HUES6 (cell line): ENCODE results near the gene CAMKK1.

Experiments used
- H3K27ac ChIP-seq: 2 replicates; pipeline ENCODE4 v1.7.0; 2013; ENCODE audit warnings: low read depth, mild to moderate bottlenecking, low read length, inconsistent platforms
- H3K27me3 ChIP-seq: 2 replicates; pipeline ENCODE4 v1.6.1; 2013; ENCODE audit warnings: low read length; ENCODE audit not compliant: control insufficient read depth, insufficient read depth
- H3K36me3 ChIP-seq: 2 replicates; pipeline ENCODE4 v1.6.1; 2013; ENCODE audit warnings: low read length; ENCODE audit not compliant: control insufficient read depth, insufficient read depth
- H3K4me1 ChIP-seq: 2 replicates; pipeline ENCODE4 v1.6.1; 2013; ENCODE audit warnings: low read length; ENCODE audit not compliant: control insufficient read depth, insufficient read depth
- H3K4me3 ChIP-seq: 2 replicates; pipeline ENCODE4 v1.5.1; 2013; ENCODE audit warnings: low read depth, low read length
- H3K9ac ChIP-seq: one replicate; pipeline ENCODE4 v1.6.1; 2013; ENCODE audit warnings: mild to moderate bottlenecking, low read length
- H3K9me3 ChIP-seq: 2 replicates; pipeline ENCODE4 v1.6.1; 2013; ENCODE audit warnings: low read depth, low read length; ENCODE audit not compliant: control insufficient read depth, insufficient read depth

Gene CAMKK1

DNA sequence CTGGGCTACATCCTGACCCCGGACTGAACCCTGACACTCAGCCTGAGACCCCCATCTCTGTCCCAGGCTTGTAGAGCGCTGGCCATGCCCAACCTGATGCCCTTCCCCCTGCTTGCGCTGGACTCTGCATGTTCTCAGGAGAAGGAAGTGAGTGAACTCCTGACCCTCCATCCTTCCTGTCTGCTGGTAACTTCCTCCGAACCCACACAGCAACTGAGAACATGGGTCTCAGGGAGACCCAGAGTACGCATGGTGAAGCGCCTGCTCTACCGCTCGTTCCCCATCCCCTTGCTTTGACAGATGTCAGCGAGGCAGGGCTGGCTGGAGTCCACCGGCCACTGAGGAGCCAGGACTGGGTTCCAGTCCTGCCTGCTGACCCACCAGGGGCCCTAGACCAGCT is 6.1 kb downstream of the CAMKK1 start:
- Histone ChIP-seq H3K27ac (no peak overlapping the region), H3K36me3 (peaks cover 6% of the 10 kb centered on the region; the same call in 1 of the 2 replicates), H3K27me3 (peaks cover 10% of the 10 kb centered on the region; the same call in 1 of the 2 replicates), H3K4me1 (peaks cover 45% of the 10 kb centered on the region), H3K9me3 (no peaks in the 10 kb centered on the region), H3K9ac (no peak overlapping the region), H3K4me3 (no peak overlapping the region)

DNA sequence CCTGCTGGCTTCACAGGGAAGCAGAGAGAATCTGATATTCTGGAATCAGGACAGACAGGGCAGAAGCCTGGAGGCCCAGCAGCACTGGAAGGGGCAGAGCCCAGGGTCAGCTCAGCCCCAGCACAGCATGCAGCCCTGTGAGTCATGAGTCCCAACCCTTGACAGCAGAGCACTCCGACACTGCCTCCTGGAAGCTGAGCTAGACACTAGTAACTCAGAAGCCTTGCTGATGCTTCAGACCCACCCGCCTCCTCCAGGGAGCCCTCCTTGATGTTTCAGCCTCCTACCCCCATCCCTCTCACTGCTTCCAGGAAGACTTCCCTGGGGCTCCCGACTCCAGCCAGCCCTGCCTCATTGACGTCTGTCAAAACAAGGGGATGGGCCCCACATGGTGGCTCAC is 6.9 kb downstream of the CAMKK1 start:
- no peak overlapping the region for H3K27ac ChIP-seq
- peaks cover 6% of the 10 kb centered on the region; the same call in 1 of the 2 replicates for H3K36me3 ChIP-seq

DNA sequence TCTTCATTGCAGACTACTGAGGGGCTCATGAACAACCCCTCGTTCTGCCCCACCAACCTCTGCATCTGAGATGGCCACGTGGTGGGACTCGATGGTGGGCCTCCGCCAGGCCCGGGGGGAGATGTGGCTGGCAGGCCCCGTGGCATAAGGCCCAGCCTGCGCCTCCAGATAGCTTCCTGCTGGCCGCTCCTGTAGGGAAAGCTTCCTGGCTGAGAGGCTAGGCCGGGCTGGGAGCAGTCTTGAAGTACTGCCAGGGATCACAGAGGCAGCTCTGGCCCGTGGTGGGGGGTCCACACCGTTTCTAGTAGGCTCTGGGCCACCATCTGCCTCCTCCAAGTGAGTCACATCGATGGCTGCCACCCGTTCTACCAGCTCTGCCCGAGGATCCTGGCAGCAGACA is 7.6 kb downstream of the CAMKK1 start:
- no peak overlapping the region for H3K9ac ChIP-seq
- peaks cover 6% of the 10 kb centered on the region; the same call in 1 of the 2 replicates for H3K36me3 ChIP-seq
- no peak overlapping the region for H3K27ac ChIP-seq
- H3K4me3 ChIP-seq: no peak overlapping the region
- peaks cover 31% of the 10 kb centered on the region for H3K4me1 ChIP-seq
- H3K9me3 ChIP-seq: no peaks in the 10 kb centered on the region
- H3K27me3 ChIP-seq: no peaks in the 10 kb centered on the region; the same call in 1 of the 2 replicates

More for the DNA sequence above, 6.9 kb downstream of the CAMKK1 start:
- Histone ChIP-seq H3K9me3 (no peaks in the 10 kb centered on the region), H3K9ac (no peak overlapping the region), H3K4me1 (peaks cover 38% of the 10 kb centered on the region), H3K27me3 (peaks cover 2% of the 10 kb centered on the region; the same call in 1 of the 2 replicates), H3K4me3 (no peak overlapping the region)

DNA sequence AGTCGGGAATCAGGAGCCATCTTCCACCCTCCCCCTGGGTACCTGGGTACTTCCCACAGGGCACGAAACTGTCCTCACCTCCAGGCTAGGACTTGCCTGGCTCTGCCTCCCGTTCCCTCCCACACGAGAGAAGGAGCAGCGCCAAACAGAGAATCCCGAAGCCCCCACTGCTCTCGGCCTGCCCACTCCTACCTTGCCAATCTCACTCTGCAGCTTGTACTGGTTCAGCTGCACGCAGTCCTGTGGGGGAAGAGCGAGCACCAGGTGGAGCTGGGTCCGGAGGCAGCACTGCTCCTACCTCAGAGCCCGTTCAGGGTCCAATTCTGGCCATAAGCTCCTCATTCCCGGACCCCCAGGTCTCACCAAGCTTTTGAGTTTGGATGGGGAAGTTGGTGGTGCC is 8.7 kb downstream of the CAMKK1 start:
- no peaks in the 10 kb centered on the region for H3K9me3 ChIP-seq
- H3K4me3 ChIP-seq: no peak overlapping the region
- H3K27ac ChIP-seq: no peak overlapping the region
- peaks cover 6% of the 10 kb centered on the region; the same call in 1 of the 2 replicates for H3K36me3 ChIP-seq
- no peaks in the 10 kb centered on the region for H3K27me3 ChIP-seq
- H3K9ac ChIP-seq: no peak overlapping the region
- H3K4me1 ChIP-seq: peaks cover 30% of the 10 kb centered on the region

GRCh38 chr17:3882276-3882675 is 10.6 kb downstream of the CAMKK1 start:
- H3K27ac ChIP-seq: no peak overlapping the region
- peaks cover 12% of the 10 kb centered on the region; the same call in 1 of the 2 replicates for H3K4me1 ChIP-seq
- H3K9me3 ChIP-seq: no peaks in the 10 kb centered on the region
- no peak overlapping the region for H3K9ac ChIP-seq
- H3K27me3 ChIP-seq: no peaks in the 10 kb centered on the region
- H3K4me3 ChIP-seq: no peak overlapping the region
- peaks cover 6% of the 10 kb centered on the region; the same call in 1 of the 2 replicates for H3K36me3 ChIP-seq

DNA sequence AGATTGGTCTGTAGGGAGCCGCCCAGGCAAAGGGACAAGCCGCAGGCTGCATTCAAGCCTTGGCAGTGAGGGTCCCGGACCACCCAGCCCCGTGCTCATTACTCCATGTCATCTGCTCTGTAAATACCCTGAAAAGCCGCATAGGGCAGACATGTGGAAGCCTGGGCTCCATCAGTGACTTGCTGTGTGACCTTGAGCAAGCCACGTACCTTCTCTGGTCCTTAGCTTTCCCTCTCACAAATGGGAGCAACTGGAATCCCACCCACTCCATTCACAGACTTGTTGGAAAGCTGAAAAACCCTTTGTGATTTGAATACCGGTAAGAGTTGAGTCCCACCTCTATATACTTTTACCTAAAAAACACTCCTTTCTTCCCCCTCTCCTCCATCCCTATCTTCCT is 11.9 kb downstream of the CAMKK1 start:
- no peaks in the 10 kb centered on the region for H3K27me3 ChIP-seq
- no peak overlapping the region for H3K9ac ChIP-seq
- no peaks in the 10 kb centered on the region for H3K9me3 ChIP-seq
- peaks cover 9% of the 10 kb centered on the region; the same call in 1 of the 2 replicates for H3K4me1 ChIP-seq
- H3K27ac ChIP-seq: no peak overlapping the region
- no peak overlapping the region for H3K4me3 ChIP-seq
- H3K36me3 ChIP-seq: peaks cover 11% of the 10 kb centered on the region; the same call in 1 of the 2 replicates

- Histone ChIP-seq H3K4me3 (no peak overlapping the region), H3K27me3 (no peaks in the 10 kb centered on the region), H3K36me3 (peaks cover 14% of the 10 kb centered on the region; the same call in 1 of the 2 replicates), H3K9ac (no peak overlapping the region), H3K27ac (no peak overlapping the region), H3K4me1 (peaks cover 9% of the 10 kb centered on the region; the same call in 1 of the 2 replicates), H3K9me3 (no peaks in the 10 kb centered on the region)
These were observed 13.0 kb downstream of the CAMKK1 start for GRCh38 chr17:3879591-3880417.

GRCh38 chr17:3879186-3879585 is 13.7 kb downstream of the CAMKK1 start:
- Histone ChIP-seq H3K4me1 (peaks cover 9% of the 10 kb centered on the region; the same call in 1 of the 2 replicates), H3K4me3 (no peak overlapping the region), H3K9ac (no peak overlapping the region), H3K27ac (no peak overlapping the region), H3K36me3 (peaks cover 15% of the 10 kb centered on the region; the same call in 1 of the 2 replicates), H3K9me3 (no peaks in the 10 kb centered on the region), H3K27me3 (no peaks in the 10 kb centered on the region)

GRCh38 chr17:3877220-3877619 is 15.6 kb downstream of the CAMKK1 start:
- Histone ChIP-seq H3K36me3 (peaks cover 32% of the 10 kb centered on the region), H3K9me3 (no peaks in the 10 kb centered on the region), H3K9ac (no peak overlapping the region), H3K4me3 (no peak overlapping the region), H3K27me3 (no peaks in the 10 kb centered on the region), H3K4me1 (peaks cover 9% of the 10 kb centered on the region; the same call in 1 of the 2 replicates), H3K27ac (no peak overlapping the region)

- Histone ChIP-seq H3K27ac (no peak overlapping the region), H3K27me3 (no peaks in the 10 kb centered on the region), H3K36me3 (peaks cover 38% of the 10 kb centered on the region), H3K9me3 (no peaks in the 10 kb centered on the region), H3K4me1 (peaks cover 9% of the 10 kb centered on the region; the same call in 1 of the 2 replicates), H3K4me3 (no peak overlapping the region), H3K9ac (no peak overlapping the region)
These were observed 17.5 kb downstream of the CAMKK1 start for GRCh38 chr17:3875317-3875716.

DNA sequence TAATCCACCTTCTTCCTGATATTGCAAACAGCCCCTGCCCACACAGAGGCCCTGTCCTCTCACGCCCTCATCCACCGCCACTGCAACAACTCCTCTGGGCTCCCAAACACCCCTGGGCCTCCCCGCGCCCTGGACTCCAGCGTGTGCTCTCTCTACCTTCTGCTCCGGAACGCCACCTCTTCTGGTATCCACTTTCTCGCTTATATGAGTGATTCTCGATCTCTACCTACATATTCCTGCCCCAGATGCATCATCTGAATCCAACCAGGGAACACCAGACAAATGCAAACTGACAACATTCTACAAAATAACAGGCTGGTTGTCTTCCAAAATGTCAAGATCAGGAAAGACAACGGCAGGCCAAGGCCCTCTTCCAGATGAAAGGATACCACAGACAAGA is 19.0 kb downstream of the CAMKK1 start:
- H3K27me3 ChIP-seq: no peaks in the 10 kb centered on the region
- H3K4me1 ChIP-seq: no peaks in the 10 kb centered on the region
- no peak overlapping the region for H3K27ac ChIP-seq
- H3K9ac ChIP-seq: no peak overlapping the region
- H3K9me3 ChIP-seq: no peaks in the 10 kb centered on the region
- peaks cover 46% of the 10 kb centered on the region for H3K36me3 ChIP-seq
- no peak overlapping the region for H3K4me3 ChIP-seq
